WI38 (cell line): ENCODE measurements around the gene USP34.
"Not testable (repeated sequence)": the region's sequence is repeated elsewhere in the genome, so short reads cannot be mapped to it uniquely, and the experiment has no call there.

Experiments used
- H3K4me3 ChIP-seq: 2 replicates; pipeline ENCODE4 v1.5.1; 2011; ENCODE audit warnings: low read depth, mild to moderate bottlenecking, control low read depth, low read length
- TF ChIP-seq, protein P1 (sequence below): IDR thresholded peaks from 2 replicates; pipeline ENCODE4 v1.5.1; 2012; ENCODE audit warnings: low read depth, mild to moderate bottlenecking, control low read depth, low read length

The USP34 gene

GRCh38 chr2:61493523-61493942, 22.6 kb upstream of the USP34 start:
- H3K4me3 ChIP-seq: no peak overlapping the region
- TF ChIP-seq, protein P1, sequence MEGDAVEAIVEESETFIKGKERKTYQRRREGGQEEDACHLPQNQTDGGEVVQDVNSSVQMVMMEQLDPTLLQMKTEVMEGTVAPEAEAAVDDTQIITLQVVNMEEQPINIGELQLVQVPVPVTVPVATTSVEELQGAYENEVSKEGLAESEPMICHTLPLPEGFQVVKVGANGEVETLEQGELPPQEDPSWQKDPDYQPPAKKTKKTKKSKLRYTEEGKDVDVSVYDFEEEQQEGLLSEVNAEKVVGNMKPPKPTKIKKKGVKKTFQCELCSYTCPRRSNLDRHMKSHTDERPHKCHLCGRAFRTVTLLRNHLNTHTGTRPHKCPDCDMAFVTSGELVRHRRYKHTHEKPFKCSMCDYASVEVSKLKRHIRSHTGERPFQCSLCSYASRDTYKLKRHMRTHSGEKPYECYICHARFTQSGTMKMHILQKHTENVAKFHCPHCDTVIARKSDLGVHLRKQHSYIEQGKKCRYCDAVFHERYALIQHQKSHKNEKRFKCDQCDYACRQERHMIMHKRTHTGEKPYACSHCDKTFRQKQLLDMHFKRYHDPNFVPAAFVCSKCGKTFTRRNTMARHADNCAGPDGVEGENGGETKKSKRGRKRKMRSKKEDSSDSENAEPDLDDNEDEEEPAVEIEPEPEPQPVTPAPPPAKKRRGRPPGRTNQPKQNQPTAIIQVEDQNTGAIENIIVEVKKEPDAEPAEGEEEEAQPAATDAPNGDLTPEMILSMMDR: no peak

DNA sequence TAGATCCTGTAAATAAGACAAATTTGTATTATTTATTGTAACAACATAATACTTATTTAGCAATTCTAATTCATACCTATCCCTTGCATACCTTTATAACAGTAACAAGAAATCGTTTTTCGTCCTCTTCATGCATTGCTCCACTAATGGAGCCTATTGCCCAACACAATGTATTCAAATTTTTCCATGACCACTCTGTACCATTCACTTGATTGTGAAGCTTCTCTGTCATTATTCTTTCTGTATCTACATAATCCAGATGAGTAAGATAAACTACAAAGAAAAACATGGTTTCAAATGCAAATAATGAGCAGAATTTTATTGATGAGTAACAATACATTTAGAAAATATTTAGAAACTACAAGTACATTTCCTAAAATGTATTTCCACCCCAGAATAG, 21.6 kb upstream of the USP34 start:
- H3K4me3 ChIP-seq: no peak overlapping the region
- TF ChIP-seq, protein P1: no peak

GRCh38 chr2:61485281-61485680, 14.4 kb upstream of the USP34 start:
- TF ChIP-seq, protein P1: no peak
- H3K4me3 ChIP-seq: no peak overlapping the region

DNA sequence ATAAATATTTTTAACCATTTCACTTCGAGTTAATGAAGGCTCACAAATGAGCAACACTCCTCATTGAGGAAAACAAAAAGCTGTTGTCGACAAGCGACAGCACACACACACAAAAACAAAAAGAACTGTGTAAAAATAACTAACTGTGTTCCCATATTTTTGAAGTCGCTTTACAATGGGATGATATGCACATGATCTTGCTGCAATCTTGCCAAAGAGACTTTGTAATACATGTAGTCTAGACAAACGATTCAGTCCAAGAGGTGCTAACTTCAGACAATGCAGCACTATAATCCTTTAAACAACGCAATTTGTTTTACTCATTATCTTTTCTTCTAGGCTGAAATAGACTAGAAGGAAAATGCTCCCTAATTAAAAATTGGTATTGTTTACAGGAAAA, 7.2 kb upstream of the USP34 start:
- H3K4me3 ChIP-seq: no peak overlapping the region
- TF ChIP-seq, protein P1: no peak

DNA sequence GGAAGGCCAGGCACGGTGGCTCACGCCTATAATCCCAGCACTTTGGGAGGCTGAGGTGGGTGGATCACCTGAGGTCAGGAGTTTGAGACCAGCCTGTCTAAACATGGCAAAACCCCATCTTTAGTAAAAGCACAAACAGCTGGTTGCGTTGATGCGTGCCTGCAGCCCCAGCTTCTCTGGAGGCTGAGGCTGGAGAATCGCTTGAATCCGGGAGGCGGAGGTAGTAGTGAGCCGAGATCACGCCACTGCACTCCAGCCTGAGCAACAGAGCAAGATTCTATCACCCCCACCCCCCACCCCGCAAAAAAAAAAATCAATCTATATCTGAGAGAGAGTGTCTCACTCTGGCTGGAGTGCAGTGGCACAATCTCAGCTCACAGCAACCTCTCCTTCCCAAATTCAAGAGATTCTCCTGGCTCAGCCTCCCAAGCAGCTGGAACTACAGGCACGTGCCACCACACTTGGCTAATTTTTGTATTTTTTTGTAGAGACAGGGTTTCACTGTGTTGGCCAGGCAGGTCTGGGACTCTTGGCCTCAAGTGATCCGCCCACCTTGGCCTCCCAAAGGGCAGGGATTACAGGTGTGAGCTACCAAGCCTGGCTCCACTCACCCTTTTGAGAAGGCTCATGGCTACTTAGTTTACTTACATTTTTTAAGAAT, 6.2 kb upstream of the USP34 start:
- not testable (repeated sequence) for H3K4me3 ChIP-seq

- TF ChIP-seq, protein P1: no peak
- H3K4me3 ChIP-seq: peak overlapping the region; percentile 93
These were observed 1.3 kb upstream of the USP34 start for GRCh38 chr2:61471905-61472805.

- TF ChIP-seq, protein P1: no peak
- H3K4me3 ChIP-seq: peak overlapping the region; percentile 86
These were observed 550 bp downstream of the USP34 start for GRCh38 chr2:61470122-61470951.
